Measurements from ENCODE around the gene ZGRF1.
A peak's percentile ranks its signal among the peaks of the same experiment; 100 is the strongest.
"Not testable (repeated sequence)": the region's sequence is repeated elsewhere in the genome, so short reads cannot be mapped to it uniquely, and the experiment has no call there.

The ZGRF1 gene

GRCh38 chr4:112557676-112558411 lies 78.9 kb downstream of the ZGRF1 start:
- DNase-seq (ENCODE audit: low read depth) = no peak

DNA sequence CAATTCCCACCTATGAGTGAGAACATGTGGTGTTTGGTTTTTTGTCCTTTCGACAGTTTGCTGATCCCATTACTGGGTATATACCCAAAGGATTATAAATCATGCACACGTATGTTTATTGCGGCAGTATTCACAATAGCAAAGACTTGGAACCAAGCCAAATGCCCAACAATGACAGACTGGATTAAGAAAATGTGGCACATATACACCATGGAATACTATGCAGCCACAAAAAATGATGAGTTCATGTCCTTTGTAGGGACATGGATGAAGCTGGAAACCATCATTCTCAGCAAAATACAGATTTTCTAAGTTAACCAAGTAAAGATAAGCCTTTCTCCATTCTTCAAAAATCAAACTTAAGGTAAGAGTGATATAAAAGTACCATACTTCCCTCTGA lies 82.4 kb downstream of the ZGRF1 start:
- DNase-seq (ENCODE audit: low read depth) = not testable (repeated sequence)

DNA sequence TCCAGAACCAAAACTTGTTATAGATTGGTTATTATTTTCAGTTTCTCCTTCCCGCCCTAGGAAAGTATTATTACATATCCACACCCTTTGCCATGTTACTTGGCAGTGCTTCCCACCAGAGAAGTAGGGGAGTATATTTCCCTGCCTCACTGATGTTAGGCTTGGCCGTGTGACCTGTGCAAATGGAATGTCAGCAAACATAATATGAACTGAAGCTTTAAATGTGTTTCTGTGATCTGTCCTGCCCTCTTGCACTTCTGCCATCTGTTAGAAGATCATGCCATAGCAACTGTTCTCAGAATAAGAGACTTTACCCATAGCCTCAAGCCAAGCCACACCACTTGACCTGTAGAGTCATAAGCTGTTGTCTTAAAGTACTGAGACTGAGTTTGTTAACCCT lies 84.0 kb downstream of the ZGRF1 start:
- DNase-seq (ENCODE audit: low read depth) = no peak

DNA sequence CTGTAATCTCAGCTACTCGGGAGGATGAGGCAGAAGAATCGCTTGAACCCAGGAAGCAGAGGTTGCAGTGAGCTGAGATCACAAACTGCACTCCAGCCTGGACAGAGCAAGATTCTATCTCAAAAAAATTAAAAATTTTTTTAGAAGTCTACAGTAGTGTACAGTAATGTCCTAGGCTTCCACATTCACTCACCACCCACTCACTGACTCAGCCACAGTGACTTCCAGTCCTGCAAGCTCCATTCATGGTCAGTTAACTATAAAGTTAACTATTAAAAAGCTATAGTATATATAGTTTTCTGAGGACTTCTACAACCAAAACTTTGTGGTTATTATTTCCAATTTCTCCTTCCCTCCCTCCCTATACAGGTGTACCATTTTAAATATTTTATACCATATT lies 86.0 kb downstream of the ZGRF1 start:
- no peak for DNase-seq (ENCODE audit: low read depth)

DNA sequence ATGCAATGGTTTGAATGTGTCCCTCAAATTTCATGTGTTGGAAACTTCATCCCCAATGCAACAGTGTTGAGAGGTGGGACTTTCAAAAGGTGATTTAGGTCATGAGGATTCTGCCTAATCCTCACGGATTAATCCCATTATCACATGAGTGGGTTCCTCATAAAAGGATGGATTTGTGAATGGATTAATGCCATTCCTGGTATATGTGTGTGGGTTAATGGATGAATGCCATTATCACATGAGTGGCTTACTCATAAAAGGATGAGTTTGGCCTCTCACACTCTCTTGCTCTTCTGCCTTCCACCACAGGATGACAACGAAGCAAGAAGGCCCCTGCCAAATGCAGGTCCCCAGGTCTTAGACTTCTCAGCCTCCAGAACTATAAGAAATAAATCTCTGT lies 90.2 kb downstream of the ZGRF1 start:
- DNase-seq (ENCODE audit: low read depth) = no peak

- no peak for DNase-seq (ENCODE audit: low read depth)
These were observed 91.4 kb downstream of the ZGRF1 start for GRCh38 chr4:112545346-112545745.

- no peak for DNase-seq (ENCODE audit: low read depth)
These were observed 96.0 kb downstream of the ZGRF1 start for GRCh38 chr4:112540695-112541094.

GRCh38 chr4:112536123-112536522 lies 100.6 kb downstream of the ZGRF1 start:
- DNase-seq (ENCODE audit: low read depth) = no peak

GRCh38 chr4:112532267-112532666 lies 104.4 kb downstream of the ZGRF1 start:
- DNase-seq (ENCODE audit: low read depth) = no peak

- DNase-seq (ENCODE audit: low read depth) = no peak
These were observed 105.6 kb downstream of the ZGRF1 start for GRCh38 chr4:112531146-112531545.

GRCh38 chr4:112526061-112526460 lies 110.6 kb downstream of the ZGRF1 start:
- DNase-seq (ENCODE audit: low read depth) = no peak

GRCh38 chr4:112523764-112524505 lies 112.8 kb downstream of the ZGRF1 start:
- DNase-seq (ENCODE audit: low read depth) = peak; percentile 54

DNA sequence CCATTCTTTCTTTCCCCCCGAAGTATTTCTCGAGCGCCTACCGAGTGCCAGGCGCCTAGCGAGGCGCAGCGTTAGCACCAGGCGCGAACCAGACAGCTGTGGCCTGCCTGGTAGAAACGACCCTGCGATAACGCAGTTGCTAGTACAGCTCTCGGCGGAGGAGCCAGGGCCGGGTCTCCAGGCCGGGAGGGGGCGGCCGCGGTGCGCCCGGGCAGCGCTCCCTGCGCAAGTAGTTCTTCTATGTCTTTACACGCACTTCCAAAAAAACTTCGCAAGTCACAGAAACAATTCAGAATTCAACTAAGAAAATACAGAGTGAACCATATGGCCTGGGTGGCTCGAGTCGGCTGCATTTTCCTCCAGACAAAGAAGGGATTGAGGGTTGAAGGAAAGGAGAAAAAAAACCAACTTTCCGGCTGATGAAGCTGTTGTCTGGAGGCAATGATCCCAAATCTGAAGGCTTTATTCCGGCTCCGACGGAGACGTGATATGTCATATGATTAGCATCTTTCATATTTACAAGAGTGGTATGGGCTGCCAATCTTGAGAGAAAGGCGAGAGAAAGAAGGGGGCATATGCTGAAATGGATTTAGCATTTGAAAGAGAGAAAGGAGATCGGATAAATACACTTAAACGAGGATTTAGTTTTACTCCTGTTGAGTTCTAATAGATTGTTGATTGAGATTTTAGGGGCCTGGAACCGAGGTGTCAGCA lies 113.5 kb downstream of the ZGRF1 start:
- no peak for DNase-seq (ENCODE audit: low read depth)

GRCh38 chr4:112522431-112522830 lies 114.3 kb downstream of the ZGRF1 start:
- DNase-seq (ENCODE audit: low read depth) = not testable (repeated sequence)

DNA sequence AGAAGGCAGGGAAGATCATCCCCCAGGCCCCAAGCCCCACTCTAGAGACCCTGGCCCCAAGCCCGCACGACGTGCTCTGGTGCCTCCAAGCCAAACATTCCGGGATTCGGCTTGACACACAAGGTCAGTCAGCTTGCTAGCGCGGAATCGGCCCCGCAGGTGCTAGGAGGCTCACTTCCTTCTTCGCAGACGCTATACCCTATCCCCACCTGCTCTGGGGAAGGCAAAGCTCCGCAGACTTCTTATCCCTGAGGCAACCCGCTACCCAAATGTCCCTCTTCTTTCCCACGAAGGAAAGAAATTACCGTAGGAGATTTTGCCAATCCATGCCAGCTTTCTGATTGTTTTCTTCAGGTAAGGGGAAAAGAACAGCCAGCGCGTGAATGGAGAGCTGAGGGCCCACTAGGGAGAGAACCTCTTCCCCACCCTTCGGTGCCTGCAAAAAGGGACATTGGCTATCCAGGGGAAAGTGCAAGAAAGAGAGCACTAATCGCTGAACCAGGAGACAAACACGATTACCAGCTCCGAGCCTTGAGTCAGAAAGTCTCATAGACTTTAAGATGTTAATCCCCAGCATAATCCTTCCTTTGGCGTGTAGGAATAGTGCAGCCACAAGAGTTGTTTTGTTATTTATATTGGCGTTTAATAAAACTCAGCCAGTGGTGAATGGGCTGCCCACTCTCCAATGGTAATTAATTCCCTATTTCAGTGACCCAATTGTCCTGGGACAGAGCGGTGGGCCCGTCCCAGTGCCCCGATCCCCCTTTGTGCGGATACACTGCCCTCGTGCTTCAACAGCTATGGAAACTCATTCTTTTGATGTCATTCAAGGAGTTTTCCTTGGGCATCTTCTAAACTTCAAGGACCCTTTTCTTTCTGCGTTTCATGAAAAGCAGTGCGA lies 115.3 kb downstream of the ZGRF1 start:
- DNase-seq (ENCODE audit: low read depth) = no peak

GRCh38 chr4:112520598-112521122 lies 116.0 kb downstream of the ZGRF1 start:
- no peak for DNase-seq (ENCODE audit: low read depth)

- DNase-seq (ENCODE audit: low read depth) = no peak
These were observed 116.8 kb downstream of the ZGRF1 start for GRCh38 chr4:112519689-112520597.

DNA sequence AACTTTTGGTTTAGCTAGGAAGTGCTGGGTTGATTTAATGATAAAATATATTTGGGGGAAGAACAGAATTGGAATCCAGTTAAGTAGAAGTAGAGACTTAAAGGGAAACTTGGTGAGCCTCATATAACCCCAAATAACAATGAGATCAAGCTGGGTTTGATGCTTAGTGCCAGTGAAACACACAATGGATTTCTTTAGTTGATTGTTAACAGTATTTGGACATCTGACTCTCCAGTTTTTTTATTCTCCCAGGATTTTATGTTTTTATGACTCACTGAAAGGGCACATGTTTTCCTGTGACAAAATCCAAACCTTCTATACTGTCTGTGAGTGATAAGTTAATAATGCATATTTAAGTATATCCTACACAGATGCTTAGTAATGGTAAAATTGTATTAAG lies 118.0 kb downstream of the ZGRF1 start:
- no peak for DNase-seq (ENCODE audit: low read depth)

- DNase-seq (ENCODE audit: low read depth) = no peak
These were observed 118.8 kb downstream of the ZGRF1 start for GRCh38 chr4:112517911-112518310.

DNA sequence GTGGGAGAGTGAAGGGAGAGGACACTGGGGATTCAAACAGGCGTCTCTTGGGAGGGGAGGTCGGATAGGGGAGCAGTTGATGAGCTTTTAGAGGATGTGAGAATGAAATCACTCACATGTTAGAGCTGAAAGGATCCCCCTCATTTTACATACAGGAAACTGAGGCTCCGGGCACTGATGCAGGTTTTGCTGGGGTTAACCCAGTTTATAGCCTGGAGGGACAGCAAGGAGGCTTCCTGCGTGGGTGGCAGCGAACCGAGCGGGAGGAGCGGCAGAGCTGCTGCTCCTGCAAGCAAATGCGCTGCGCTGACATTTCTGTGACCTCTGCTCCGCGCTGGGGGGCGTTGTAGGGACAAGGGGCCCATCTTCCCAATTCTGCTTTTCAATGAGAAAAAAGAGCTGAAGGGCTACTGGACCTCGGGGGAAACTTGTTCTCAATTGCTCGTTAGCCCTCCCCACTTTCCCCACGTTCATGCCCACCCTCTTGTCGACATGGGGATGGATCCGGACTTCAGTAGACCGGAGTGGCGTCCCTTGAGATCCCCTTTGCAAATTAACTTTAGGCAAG lies 119.6 kb downstream of the ZGRF1 start:
- no peak for DNase-seq (ENCODE audit: low read depth)
